HG02885 (cell line): ENCODE data around the gene KIF6.

Source experiments
- ATAC-seq: cut with Tn5 transposase; IDR thresholded peaks from one replicate; pipeline ENCODE4 v1.9.1; 2021; ENCODE audit warnings: mild to moderate bottlenecking; ENCODE audit not compliant: unreplicated experiment, poor library complexity

Gene KIF6

GRCh38 chr6:39339096-39339867, 385.9 kb downstream of the KIF6 start:
- ATAC-seq: no peak

GRCh38 chr6:39338397-39338796, 386.8 kb downstream of the KIF6 start:
- ATAC-seq: no peak

- peak; percentile 50 for ATAC-seq
Observed at GRCh38 chr6:39335780-39336545, 389.2 kb downstream of the KIF6 start.

- ATAC-seq: no peak
Observed at GRCh38 chr6:39333644-39334438, 391.4 kb downstream of the KIF6 start.

GRCh38 chr6:39330476-39330875, 394.7 kb downstream of the KIF6 start:
- no peak for ATAC-seq

GRCh38 chr6:39330057-39330456, 395.2 kb downstream of the KIF6 start:
- ATAC-seq: peak; percentile 92

GRCh38 chr6:39328066-39328465, 397.1 kb downstream of the KIF6 start:
- no peak for ATAC-seq

GRCh38 chr6:39327507-39327906, 397.7 kb downstream of the KIF6 start:
- ATAC-seq: no peak

GRCh38 chr6:39322306-39322850, 402.8 kb downstream of the KIF6 start, which contains the start of gene KCNK16:
KCNK16 (minus strand) TSS chr6:39322702; CDS start chr6:39322540, 162 bp downstream.
- ATAC-seq: no peak

- ATAC-seq: no peak
Observed at GRCh38 chr6:39321761-39322160, 403.4 kb downstream of the KIF6 start.

GRCh38 chr6:39320363-39320984, 404.7 kb downstream of the KIF6 start:
- no peak for ATAC-seq

- ATAC-seq: no peak
Observed at GRCh38 chr6:39319621-39320362, 405.4 kb downstream of the KIF6 start.

GRCh38 chr6:39317256-39317655, 408.0 kb downstream of the KIF6 start:
- ATAC-seq: no peak

- no peak for ATAC-seq
Observed at GRCh38 chr6:39314273-39314795, 410.9 kb downstream of the KIF6 start, which contains the start of gene KCNK17. KCNK17 (minus strand) TSS chr6:39314419; CDS start chr6:39314320, 99 bp downstream.

GRCh38 chr6:39313526-39314272, 411.5 kb downstream of the KIF6 start:
- no peak for ATAC-seq

- no peak for ATAC-seq
Observed at GRCh38 chr6:39312912-39313525, 412.2 kb downstream of the KIF6 start.

- ATAC-seq: no peak
Observed at GRCh38 chr6:39310542-39310941, 414.7 kb downstream of the KIF6 start.
